CD4-positive, alpha-beta T cell treated with Interferon gamma for 1 hour (primary cell): ENCODE measurements around the gene PIEZO2.
"Not testable (repeated sequence)": the region's sequence is repeated elsewhere in the genome, so short reads cannot be mapped to it uniquely, and the experiment has no call there.

Source experiments
- DNase-seq: peaks from one replicate; pipeline ENCODE4 v3.0.0-alpha.2; 2020

The PIEZO2 gene

DNA sequence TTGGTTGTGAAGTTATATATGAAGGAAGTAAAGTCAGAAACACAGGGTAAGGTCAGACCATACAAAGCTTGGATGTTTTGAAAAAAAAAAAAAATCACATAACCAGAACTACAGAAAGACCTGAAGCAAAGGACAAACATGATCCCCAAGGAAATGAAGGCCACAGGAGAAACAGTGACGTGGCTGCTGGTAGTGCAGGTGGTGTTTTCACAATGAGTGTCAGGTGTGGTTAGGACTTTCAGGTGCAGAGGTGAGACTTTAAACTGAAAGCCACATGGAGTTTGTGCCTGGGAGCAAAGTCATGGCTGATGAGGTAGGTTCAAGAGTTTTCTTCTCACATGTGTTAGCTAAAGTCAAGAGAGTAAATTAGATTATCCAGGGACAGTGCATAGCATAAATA lies 270.7 kb downstream of the PIEZO2 start:
- no peak for DNase-seq

DNA sequence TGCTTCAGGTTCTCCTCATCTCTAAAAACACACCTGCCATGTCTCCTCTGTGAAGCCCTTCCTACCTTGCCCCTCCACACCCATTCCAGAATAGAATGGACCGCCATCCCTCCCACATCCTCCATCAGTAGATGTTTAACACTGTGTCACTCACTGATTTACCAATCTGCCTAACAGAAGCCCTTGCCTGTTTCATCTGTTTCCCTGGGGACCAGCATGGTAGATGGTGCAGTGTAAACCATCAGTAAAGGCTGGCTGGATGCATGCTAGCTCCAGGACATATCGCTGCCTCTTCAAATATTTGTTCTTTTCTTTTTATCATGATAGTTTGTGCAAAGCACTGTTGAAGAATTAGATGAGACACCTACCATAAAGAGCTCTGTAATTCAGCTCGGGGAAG lies 271.4 kb downstream of the PIEZO2 start:
- DNase-seq, result no peak

DNA sequence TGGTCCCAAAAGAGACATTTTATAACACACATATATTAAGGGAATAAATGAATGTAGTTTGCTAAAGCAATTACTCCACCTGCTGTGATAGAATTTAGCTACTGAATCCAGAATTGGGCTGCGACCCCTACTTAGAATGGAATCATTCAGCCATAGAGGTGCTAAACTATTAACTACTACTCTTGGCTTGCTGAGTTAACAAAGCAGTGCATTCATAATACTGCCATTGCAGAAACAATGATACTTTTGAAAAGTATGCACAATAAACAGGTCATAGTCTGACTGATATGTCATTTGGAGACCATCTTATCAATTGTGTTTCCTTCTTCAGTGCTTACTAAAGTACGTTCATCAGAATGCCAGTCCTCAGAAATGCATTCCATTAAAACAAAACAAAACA lies 273.6 kb downstream of the PIEZO2 start:
- DNase-seq, result no peak

DNA sequence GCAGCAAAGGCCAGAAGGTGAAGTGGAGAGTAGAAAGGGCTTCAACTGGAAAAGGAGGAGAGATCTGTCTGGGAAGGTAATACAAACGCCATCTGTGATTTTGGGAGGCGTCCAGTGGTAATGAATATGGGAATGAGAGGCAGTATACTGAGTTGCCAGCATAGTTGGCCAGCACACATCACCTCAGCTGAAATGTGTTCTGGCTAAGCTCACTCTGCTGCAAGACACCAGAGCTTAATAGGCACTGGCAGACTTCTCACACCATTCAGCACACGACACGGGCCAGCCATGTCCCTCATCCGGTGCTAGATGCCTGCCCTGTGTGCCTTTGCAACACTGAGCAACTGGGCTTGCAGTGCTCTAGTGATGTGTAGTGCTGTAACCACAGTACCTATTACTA lies 277.1 kb downstream of the PIEZO2 start:
- no peak for DNase-seq

DNA sequence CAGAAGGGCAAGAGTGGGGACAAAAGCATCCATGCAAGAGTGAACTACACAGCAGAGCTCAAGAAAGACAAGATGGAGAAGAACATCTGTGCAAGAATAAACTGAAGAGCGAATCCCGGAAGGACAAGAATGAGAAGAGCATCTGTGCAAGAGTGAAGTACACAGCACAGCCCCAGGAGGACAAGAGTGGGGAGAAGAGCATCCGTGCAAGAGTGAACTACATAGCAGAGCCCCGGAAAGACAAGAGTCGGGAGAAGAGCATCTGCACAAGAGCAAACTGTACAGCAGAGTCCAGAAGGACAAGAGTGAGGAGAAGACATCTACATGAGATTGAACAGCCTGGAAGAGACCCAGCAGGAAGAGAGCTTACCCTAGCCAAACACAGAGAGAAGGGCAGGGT lies 284.6 kb downstream of the PIEZO2 start:
- DNase-seq, result no peak

DNA sequence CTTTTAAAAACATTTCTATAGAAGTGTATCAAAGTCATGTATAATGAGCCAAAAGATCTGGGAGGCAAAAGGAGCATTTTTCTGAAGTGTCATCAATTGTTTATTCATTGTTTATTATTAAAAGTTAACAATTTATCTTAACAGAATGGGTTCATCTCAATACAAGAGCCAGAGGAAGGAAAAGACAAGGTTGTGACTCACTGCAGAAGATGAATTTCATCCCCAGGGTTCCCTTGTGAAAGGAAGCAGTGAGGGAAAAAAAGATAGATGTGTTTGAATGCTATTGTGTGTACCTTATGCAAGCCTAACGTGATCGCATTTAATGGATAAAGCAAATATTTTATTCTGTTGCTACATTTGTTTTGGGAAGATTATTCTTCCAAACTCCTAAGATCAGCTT lies 286.3 kb downstream of the PIEZO2 start:
- DNase-seq, result no peak

DNA sequence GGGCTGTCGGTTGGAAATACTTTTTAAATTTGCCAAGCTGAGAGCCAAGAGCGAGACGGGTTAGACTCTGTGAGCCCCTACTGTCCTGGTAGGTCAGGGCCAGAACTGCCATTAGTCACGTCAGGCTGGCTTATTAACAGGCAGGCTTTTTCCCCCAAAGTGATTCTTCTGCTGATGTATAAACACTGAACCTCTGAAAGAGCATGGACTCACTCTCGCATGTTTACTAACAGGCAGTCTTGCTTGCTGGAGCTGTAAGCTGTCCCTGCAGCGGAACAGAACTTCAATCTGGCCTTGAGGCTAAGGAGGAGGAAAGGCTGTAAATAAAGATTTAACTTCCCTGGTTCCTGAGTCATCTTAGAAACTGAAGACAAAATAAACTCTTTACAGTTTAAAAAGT lies 288.4 kb downstream of the PIEZO2 start:
- DNase-seq, result no peak

DNA sequence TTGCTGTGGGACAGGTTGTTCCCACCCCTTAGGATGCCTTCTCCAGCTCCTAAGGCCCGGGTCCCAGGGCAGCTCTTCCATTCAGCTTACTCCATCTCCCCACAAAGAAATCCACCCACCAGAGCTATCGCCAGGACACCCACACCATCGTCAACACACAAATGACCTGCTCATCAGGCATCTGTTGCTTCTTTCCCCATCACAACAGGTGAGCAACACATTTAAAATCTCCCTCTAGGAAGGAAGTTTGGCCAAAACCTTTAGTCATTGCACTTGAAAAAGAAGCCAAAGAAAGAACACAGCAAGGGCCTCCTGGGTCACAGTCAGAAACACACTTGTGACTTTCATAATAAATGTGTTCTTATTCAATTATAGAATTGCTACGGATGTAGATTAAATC lies 289.0 kb downstream of the PIEZO2 start:
- DNase-seq, result no peak

DNA sequence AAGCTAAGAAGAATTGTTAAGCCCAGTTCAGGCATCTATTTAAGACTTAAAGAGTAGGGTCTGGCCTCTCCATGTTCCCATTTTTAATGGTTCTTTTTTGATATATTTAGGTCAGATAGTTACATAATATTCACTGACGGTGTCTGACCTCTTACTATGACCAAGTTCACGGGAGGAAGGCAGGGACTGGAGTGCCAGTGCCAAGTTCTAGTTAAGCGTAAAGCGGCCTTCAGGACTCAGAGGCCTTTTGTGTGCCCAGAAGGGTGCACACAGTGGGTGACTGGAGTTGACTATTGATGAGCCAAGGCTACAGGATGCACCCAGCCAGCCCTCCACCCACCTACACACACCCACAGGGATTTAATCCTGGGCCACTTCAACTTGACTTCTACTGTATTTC lies 290.9 kb downstream of the PIEZO2 start:
- DNase-seq, result no peak

DNA sequence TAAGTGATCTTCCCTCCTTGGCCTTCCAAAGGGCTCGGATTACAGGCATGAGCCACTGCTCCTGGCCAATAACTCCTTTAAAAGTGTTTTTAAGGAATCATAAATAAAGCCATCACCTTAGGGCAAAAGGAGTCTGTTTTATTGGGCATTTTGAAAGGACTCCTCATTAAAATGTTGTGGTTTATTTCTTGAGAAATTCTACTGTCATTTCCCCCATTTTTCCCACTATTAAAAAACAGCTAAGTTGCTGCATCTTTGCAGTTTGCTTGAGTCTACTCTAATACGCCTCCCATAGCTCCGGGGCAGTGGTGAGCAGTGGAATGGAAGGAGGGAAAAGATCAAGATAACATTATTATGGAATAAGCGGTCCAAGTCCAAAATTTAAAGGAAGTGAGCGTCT lies 293.2 kb downstream of the PIEZO2 start:
- no peak for DNase-seq

DNA sequence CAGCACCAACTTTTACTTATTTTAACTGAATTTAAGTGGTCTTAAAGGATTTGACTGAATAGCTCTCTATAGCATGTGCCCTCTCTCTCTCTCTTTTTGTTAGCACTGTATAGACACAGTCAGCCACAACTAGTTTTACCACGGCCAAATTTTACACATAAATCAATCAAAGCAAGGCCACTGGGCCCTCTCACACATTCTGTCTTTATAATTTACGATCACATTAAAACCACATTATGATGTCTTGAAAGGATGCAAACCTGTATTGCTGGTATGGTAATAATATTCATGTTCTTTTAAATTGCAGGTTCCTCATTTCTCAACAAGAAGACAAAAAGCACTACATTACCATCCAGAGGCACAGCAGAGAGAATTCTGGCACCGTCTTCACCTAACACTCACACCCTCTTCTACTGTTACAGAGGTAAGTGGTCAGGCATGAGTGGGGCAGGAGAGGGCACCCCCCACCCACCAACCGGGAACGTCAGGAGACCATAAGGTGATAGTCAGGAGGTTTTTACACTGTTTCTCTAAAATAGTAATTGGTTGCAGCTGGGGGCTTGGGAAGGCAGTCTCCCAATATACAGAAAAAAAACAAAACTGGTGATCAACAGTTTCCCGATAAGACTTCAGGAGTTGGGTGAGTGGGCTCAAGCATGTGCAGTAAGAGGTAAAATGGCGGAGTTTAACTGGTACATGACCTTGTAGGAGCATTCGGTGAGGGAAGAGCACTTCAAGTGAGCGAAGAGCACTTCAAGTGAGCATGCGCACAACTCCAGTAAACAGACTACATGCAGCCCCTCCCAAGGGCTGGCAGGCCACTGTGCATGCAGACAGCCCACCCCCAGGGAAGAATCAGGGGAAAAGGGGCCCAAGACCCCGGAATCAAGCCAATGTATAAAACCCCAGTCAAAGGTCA lies 296.7 kb downstream of the PIEZO2 start:
- DNase-seq, result no peak

DNA sequence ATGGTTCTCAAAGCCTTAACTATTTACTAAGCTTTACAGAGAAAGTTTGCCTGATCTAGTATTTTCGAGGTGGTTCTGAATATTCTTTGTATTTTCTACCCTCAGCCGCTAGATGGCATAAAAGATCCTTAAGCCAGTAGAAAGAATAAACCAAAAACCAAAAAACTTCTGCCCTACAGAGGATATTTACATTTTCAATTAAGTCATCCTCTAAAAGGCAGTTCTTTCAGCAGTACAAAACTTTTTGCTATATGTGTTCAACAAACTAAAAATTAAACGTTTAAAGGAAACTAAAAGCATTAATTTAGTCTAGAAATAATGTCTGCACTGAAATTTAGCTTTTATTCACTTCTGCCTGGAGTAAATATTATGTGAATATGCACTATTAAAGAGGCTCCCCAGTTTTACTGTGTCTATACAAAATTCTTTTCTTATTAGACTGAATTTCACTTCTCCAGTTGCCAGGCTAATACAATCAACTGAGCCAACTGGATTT lies 297.5 kb downstream of the PIEZO2 start:
- DNase-seq, result no peak

DNA sequence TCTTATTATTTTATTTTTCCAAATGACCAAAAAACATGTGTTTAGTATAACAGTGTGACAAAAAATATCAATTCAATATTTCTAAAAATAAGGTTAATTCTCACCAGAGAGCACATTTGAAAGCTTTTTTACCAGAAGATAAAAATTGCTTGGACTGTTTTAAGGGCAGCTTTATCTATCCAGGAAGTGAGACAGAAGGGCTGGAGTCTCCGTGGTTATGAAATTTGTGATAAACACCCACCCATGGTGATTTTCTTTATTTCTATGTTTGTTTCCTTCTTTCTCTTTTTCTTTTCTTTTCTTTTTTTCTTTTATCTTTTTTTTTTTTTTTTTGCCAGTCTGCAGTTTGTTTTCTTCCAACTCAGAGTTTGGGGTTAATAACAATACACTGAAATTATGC lies 298.5 kb downstream of the PIEZO2 start:
- DNase-seq, result no peak

DNA sequence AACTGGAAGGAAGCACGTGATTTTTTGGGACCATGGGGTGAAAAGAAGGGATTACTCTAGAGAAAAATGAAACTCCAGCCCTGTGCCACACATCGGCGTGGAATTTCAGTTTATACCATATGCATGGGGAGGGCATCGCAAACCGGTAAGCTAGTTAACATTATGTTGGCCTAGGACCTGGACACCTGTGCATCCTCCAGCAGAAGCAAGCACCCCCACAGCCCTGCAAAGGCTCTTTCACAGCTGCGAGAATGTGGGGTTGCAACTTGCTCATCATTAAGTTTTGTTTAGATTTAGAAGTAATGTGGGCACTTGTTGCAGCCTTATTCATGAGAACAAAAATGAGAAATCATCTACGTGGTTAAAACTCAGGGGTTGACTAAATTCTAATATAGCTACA lies 299.2 kb downstream of the PIEZO2 start:
- DNase-seq, result no peak

DNA sequence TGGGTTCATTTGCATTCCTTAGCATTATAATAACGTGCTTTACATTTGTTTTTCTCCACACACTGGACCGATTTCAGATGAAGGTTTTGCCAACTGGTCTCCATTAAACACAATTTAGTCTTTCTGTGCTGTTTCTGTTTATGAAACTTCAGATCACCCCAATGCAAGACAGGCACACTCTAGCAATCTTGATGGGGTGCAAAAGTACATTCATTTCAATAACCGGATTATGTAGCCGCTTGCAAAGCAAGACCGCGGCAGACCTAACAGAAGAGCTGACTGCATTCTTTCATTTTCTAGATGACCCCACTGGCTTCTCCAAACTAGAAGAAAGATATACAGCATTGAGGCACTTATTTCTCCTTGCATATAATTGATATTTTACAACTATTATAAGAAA lies 301.5 kb downstream of the PIEZO2 start:
- no peak for DNase-seq

DNA sequence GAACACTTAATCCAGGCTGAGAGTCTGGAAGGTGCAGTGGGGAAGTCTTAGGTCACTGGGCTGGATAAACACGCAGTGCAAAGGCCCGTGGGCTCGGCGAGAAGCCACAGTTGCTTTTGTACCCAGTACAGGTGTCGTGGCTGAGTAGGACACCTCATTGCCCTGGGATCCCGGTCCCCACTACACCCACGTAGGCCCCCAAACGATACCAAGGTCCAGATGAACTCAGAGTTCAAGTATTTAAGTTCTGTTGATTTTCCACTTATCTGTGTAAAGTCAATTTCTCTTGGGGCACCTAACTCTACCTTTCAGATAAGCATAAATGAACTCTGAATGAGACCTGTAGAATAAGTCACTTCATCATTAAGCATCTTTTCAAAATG lies 302.0 kb downstream of the PIEZO2 start:
- DNase-seq, result no peak

DNA sequence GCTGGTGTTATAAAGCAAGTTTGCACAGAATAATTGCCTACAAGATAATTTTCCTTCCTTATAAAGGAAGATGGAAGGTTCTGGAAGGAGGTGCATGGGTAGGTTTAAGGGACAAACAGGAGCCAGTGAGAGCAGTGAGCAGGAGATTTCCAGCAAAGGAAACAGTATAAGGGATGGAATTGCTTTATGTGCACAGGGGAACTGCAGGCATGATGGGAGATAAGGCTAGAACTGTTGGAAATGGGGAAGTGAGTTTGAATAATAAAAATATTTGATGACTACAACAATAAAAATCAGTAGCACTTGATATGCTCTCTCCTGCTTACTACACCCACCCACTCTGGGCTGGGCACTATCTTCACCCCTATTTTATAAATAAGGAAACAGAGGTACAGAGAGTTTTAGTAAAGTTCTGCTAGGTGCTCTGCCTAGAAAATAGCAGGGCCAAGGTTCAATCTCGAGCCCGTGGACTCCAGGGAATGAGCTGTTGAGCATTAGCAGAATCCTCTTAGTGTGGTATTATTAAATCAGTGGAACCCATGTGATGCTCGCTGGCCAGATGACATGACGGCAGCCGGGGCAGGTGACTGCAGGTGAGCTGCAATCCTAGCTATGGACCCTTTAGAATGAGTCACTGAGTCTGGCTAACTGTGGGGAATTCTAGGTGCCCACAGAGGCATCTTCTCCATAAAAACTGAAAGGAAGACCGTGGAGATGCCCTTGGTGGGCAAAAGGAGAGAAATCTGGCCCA lies 302.5 kb downstream of the PIEZO2 start:
- no peak for DNase-seq

DNA sequence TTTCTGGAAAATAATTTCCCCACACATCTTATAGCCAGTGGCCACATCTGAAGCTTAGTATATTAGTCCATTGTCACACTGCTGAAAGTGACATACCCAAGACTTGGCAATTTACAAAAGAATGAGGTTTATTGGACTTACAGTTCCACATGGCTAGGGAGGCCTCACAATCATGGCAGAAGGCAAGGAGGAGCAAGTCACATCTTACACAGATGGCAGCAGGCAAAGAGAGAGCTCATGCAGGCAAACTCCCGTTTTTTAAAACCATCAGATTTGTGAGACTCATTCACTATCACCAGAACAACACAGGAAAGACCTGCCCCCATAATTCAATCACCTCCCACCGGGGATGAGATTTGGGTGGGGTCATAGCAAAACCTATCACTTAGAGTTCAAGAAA lies 303.3 kb downstream of the PIEZO2 start:
- not testable (repeated sequence) for DNase-seq

DNA sequence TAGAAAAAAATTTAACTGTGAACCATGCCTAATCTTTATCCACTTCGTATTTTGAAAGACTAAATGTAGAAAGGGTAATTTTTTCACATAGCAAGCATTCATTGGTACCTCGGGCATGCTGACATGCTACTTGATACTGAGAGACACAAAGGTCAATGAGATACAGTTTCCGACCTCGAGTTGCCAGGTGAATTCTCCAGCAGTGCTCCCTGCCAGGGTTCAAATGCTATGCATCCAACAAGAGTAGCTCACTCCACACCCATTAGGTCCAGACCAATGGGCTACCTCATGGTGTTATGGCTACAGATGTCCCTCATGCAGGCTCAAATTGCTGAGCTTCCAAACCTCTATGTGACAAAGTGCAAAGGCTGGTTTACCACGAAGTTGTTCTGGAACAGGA lies 305.8 kb downstream of the PIEZO2 start:
- no peak for DNase-seq

DNA sequence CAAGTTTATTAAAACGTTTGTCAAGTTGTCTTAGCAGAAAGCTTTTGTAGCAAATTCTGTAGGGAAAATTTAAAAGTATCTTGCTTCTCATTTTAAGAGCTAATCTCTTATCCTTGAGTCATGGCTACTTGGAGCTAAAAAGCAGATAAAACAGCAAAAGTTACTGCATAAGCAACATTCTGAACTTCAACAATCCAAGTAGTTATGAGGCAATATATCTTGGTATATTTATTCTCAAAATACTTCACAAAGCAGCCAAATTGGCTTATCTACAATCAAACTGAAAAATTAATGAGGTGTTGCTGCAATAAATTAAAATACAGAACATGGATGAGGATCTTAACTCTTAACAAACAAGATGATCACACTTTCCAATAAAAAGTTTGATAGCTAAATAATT lies 306.5 kb downstream of the PIEZO2 start:
- DNase-seq, result no peak

DNA sequence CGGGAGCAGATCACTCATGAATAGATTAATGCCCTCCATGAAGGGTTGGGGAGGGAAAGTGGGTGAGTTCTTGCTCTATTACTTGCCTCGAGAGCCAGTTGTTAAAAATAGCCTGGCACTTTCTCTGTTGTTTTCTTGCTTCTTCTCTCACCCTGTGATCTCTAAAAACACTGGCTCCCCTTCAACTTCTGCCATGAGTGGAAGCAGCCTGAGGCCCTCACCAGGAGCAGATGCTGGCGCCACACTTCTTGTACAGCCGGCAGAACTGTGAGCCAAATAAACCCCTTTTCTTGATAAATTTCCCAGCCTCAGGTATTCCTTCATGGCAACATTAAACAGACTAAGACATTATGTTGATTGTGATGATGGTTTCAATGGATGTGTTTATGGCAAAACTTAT lies 307.0 kb downstream of the PIEZO2 start:
- DNase-seq, result no peak

DNA sequence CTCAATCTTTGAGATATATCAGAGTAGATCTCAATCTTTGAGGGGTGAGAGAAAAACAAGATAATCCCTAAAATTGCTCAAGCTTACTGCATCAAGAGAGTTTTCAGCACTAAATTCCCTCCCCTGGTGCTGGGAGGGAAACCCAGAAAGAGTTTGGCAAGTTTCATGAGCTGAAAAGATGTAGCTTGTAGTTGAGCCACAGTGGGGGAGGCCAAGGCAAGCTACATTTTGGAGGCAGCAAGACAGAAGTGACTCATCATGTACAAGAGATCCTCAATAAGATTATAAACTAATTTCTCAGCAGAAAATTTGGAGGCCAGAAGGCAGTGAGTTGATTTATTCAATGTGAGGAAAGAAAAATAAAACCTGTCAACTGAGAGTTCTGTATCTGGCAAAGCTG lies 308.2 kb downstream of the PIEZO2 start:
- DNase-seq, result no peak

DNA sequence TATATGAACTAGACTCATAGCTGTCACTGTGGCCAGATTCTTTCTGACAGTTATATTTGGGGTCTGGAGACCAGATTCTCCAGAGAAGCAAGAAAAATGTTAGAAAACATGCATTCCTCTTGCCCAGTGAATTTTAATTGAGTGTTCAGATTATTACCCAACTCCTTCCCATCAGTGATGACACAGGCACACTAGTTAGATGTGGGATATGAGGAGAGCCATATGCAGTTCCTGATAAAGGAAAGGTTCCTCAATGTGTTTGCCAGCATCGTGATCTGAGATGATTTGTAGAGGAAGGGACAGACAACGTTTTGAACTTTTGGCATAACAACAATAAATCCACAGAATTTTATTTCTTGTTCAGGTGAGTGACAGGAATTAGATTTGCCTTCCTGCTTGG lies 308.6 kb downstream of the PIEZO2 start:
- DNase-seq, result no peak

DNA sequence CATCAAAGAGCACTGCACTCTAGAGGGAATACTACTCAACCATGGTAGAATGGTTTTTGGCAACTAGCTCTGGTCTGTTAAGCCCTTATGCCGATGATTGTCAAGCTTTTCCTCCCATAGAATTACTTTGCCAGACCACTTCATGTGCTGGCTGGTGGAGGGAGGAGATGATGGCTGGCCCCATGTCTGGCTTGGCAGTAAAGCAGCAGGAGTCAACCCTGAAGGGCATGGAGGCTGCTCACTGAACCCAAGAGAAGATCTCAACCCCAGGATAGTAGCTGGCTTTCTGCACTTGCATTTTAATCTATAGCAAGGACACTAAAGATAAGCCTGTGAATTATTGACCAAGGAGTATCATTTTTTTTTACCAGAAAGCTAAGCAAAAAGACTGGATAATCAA lies 309.9 kb downstream of the PIEZO2 start:
- DNase-seq, result no peak
